Activated CD4-positive, CD25-positive, alpha-beta regulatory T cell treated with anti-CD3 and anti-CD28 coated beads, Interleukin-2, amount 50 U/mL, for 24 hours (primary cell): ENCODE results near the gene IFITM5.

Source experiments
- ATAC-seq, 2 donors: fragments of 150-1000 bp; cut with Tn5 transposase; one replicate each; pipeline ENCODE4 v1.10.0; 2021; ENCODE audit warnings: mild to moderate bottlenecking in 1 of 2, moderate library complexity in 1 of 2

The IFITM5 gene

GRCh38 chr11:282171-282570, 17.2 kb downstream of the IFITM5 start:
- ATAC-seq = no peak

- peak in 1 of 2 donors; percentile 3 for ATAC-seq
These were observed 17.7 kb downstream of the IFITM5 start for GRCh38 chr11:281486-282161.

- ATAC-seq = peak; percentile 27 to 55
These were observed 18.4 kb downstream of the IFITM5 start for GRCh38 chr11:280706-281485.

- ATAC-seq = peak; percentile 27 to 55
These were observed 19.2 kb downstream of the IFITM5 start for GRCh38 chr11:279966-280705.

GRCh38 chr11:279040-279965, 20.0 kb downstream of the IFITM5 start:
- ATAC-seq = no peak

GRCh38 chr11:278001-278951, 21.1 kb downstream of the IFITM5 start, which contains the start of gene NLRP6:
TSS of gene NLRP6 (plus strand) at chr11:278407. CDS start at chr11:278570, 163 bp downstream.
- ATAC-seq = no peak

GRCh38 chr11:276219-276618, 23.1 kb downstream of the IFITM5 start:
- ATAC-seq = no peak

GRCh38 chr11:272931-273198, 26.5 kb downstream of the IFITM5 start:
- no peak for ATAC-seq

GRCh38 chr11:272195-272930, 27.0 kb downstream of the IFITM5 start:
- ATAC-seq = no peak

GRCh38 chr11:271319-271715, 28.0 kb downstream of the IFITM5 start:
- no peak for ATAC-seq

GRCh38 chr11:270451-271318, 28.6 kb downstream of the IFITM5 start:
- no peak for ATAC-seq

GRCh38 chr11:269146-269890, 30.0 kb downstream of the IFITM5 start:
- peak; percentile 52 to 64 for ATAC-seq

- ATAC-seq = peak in 1 of 2 donors; percentile 2
These were observed 30.6 kb downstream of the IFITM5 start for GRCh38 chr11:268716-269145.

- peak in 1 of 2 donors; percentile 4 for ATAC-seq
These were observed 31.8 kb downstream of the IFITM5 start for GRCh38 chr11:267491-267994.

- peak; percentile 84 for ATAC-seq
These were observed 32.5 kb downstream of the IFITM5 start for GRCh38 chr11:266676-267439.

- no peak for ATAC-seq
These were observed 37.7 kb downstream of the IFITM5 start for GRCh38 chr11:261624-262023.

GRCh38 chr11:259413-259812, 39.9 kb downstream of the IFITM5 start:
- ATAC-seq = no peak
